SU-DHL-6 (cell line): ENCODE data around the gene CTAG2.
"Not testable (repeated sequence)": the region's sequence is repeated elsewhere in the genome, so short reads cannot be mapped to it uniquely, and the experiment has no call there.

Source experiments
- H2AFZ ChIP-seq: fragments of 200-600 bp; sonication (generic); 2 replicates; pipeline ENCODE4 v1.6.1; 2014; ENCODE audit warnings: low read depth, mild to moderate bottlenecking, moderate library complexity, mixed read lengths, antibody characterized with exemption, low read length; ENCODE audit not compliant: severe bottlenecking
- H3F3A ChIP-seq: fragments of 200-600 bp; shearing (Covaris generic); 2 replicates; pipeline ENCODE4 v1.6.0; 2016; ENCODE audit warnings: antibody characterized with exemption, mild to moderate bottlenecking; ENCODE audit not compliant: insufficient read depth
- H3K27ac ChIP-seq: fragments of 200-600 bp; sonication (generic); 2 replicates; pipeline ENCODE4 v1.5.1; 2016; ENCODE audit warnings: low read depth, mild to moderate bottlenecking, low read length, moderate library complexity, mixed read lengths
- H3K27me3 ChIP-seq: fragments of 200-600 bp; sonication (generic), shearing (Covaris generic); 2 replicates; pipeline ENCODE4 v1.6.0; 2014; ENCODE audit warnings: mild to moderate bottlenecking, low read length
- H3K36me3 ChIP-seq: fragments of 200-600 bp; sonication (generic); 2 replicates; pipeline ENCODE4 v1.6.1; 2014; ENCODE audit warnings: mild to moderate bottlenecking, low read length, mixed read lengths
- H3K4me2 ChIP-seq: fragments of 300-600, 200-600 bp; shearing (Covaris generic), sonication (generic); 2 replicates; pipeline ENCODE4 v1.6.0; 2014; ENCODE audit warnings: low read length, low read depth, mild to moderate bottlenecking; ENCODE audit not compliant: poor library complexity, severe bottlenecking
- H3K4me3 ChIP-seq: fragments of 200-600 bp; sonication (generic); 2 replicates; pipeline ENCODE4 v1.5.1; 2014; ENCODE audit warnings: antibody characterized with exemption, low read length, mild to moderate bottlenecking, mixed read lengths; ENCODE audit not compliant: insufficient read depth, poor library complexity, severe bottlenecking
- H3K79me2 ChIP-seq: fragments of 200-600 bp; sonication (generic); 2 replicates; pipeline ENCODE4 v1.6.1; 2014; ENCODE audit warnings: mild to moderate bottlenecking, low read length, moderate library complexity; ENCODE audit not compliant: insufficient read depth
- H3K9ac ChIP-seq: fragments of 200-600 bp; sonication (generic); 2 replicates; pipeline ENCODE4 v1.7.0; 2014; ENCODE audit warnings: mild to moderate bottlenecking, low read length
- H3K9me2 ChIP-seq: fragments of 200-600 bp; sonication (generic); replicated peaks from 2 replicates; pipeline ENCODE4 v1.6.1; 2014; ENCODE audit warnings: low read length; ENCODE audit not compliant: insufficient read depth
- H3K9me3 ChIP-seq: fragments of 200-600 bp; sonication (generic); 2 replicates; pipeline ENCODE4 v1.6.1; 2014; ENCODE audit warnings: low read length, mixed read lengths; ENCODE audit not compliant: insufficient read depth
- H4K20me1 ChIP-seq: fragments of 200-600 bp; sonication (generic); 2 replicates; pipeline ENCODE4 v1.6.1; 2014; ENCODE audit warnings: low read depth, mild to moderate bottlenecking, antibody characterized with exemption, low read length, moderate library complexity, mixed read lengths
- CTCF ChIP-seq: fragments of 200-600 bp; sonication (generic); IDR thresholded peaks from one replicate; pipeline ENCODE4 v1.5.1; 2017; ENCODE audit warnings: antibody characterized with exemption, mild to moderate bottlenecking, low read length, moderate library complexity; ENCODE audit not compliant: insufficient read depth, poor library complexity, severe bottlenecking
- EZH2phosphoT487 ChIP-seq: fragments of 200-600 bp; sonication (generic), shearing (Covaris generic); conservative IDR thresholded peaks from 2 replicates; pipeline ENCODE4 v1.6.1; 2018; ENCODE audit warnings: mild to moderate bottlenecking, antibody characterized with exemption, low read length, moderate library complexity, mixed read lengths

Gene CTAG2

GRCh38 chrX:154693394-154693793, 40.0 kb upstream of the CTAG2 start:
- no peaks in the 10 kb centered on the region for H3F3A ChIP-seq
- no peak overlapping the region for H3K4me3 ChIP-seq
- H3K4me2 ChIP-seq: no peak overlapping the region
- H2AFZ ChIP-seq: no peak overlapping the region
- H3K9me2 ChIP-seq: no peaks in the 10 kb centered on the region
- no peak overlapping the region for H3K27ac ChIP-seq
- H3K9me3 ChIP-seq: no peaks in the 10 kb centered on the region
- TF ChIP-seq EZH2phosphoT487 (no peak), CTCF (no peak)
- no peaks in the 10 kb centered on the region for H3K36me3 ChIP-seq
- H4K20me1 ChIP-seq: no peaks in the 10 kb centered on the region
- H3K9ac ChIP-seq: no peak overlapping the region
- H3K79me2 ChIP-seq: no peaks in the 10 kb centered on the region
- H3K27me3 ChIP-seq: no peaks in the 10 kb centered on the region

GRCh38 chrX:154690438-154690837, 37.1 kb upstream of the CTAG2 start:
- H3K4me2 ChIP-seq, H3K79me2 ChIP-seq, H3K9ac ChIP-seq, H3K9me3 ChIP-seq, H3K27me3 ChIP-seq, H2AFZ ChIP-seq, H3F3A ChIP-seq, H3K27ac ChIP-seq, H3K4me3 ChIP-seq, H4K20me1 ChIP-seq, H3K9me2 ChIP-seq, H3K36me3 ChIP-seq: not testable (repeated sequence)

GRCh38 chrX:154672084-154672483, 18.7 kb upstream of the CTAG2 start:
- not testable (repeated sequence) for H2AFZ ChIP-seq

GRCh38 chrX:154670848-154671247, 17.5 kb upstream of the CTAG2 start:
- H3K36me3 ChIP-seq: not testable (repeated sequence)

More at GRCh38 chrX:154672084-154672483, 18.7 kb upstream of the CTAG2 start:
- H4K20me1 ChIP-seq, H3K9me3 ChIP-seq, H3K36me3 ChIP-seq, H3K4me2 ChIP-seq, H3K27ac ChIP-seq, H3K27me3 ChIP-seq, H3K9ac ChIP-seq, H3K79me2 ChIP-seq, H3K9me2 ChIP-seq, H3F3A ChIP-seq, H3K4me3 ChIP-seq: not testable (repeated sequence)

GRCh38 chrX:154661899-154662298, 8.5 kb upstream of the CTAG2 start:
- no peaks in the 10 kb centered on the region for H4K20me1 ChIP-seq
- no peak overlapping the region for H3K27ac ChIP-seq
- H3K4me3 ChIP-seq: no peak overlapping the region
- no peaks in the 10 kb centered on the region for H3K36me3 ChIP-seq
- no peaks in the 10 kb centered on the region for H3K27me3 ChIP-seq
- H3K9me2 ChIP-seq: no peaks in the 10 kb centered on the region
- H3K4me2 ChIP-seq: no peak overlapping the region
- no peak overlapping the region for H2AFZ ChIP-seq
- H3K9ac ChIP-seq: no peak overlapping the region
- no peaks in the 10 kb centered on the region for H3K9me3 ChIP-seq
- no peak for TF ChIP-seq EZH2phosphoT487
- no peak for TF ChIP-seq CTCF
- no peaks in the 10 kb centered on the region for H3F3A ChIP-seq
- no peaks in the 10 kb centered on the region for H3K79me2 ChIP-seq

More at GRCh38 chrX:154670848-154671247, 17.5 kb upstream of the CTAG2 start:
- not testable (repeated sequence) for H3K9me3 ChIP-seq, H3K27me3 ChIP-seq, H3K4me2 ChIP-seq, H3F3A ChIP-seq, H3K9me2 ChIP-seq, H2AFZ ChIP-seq, H3K9ac ChIP-seq, H3K27ac ChIP-seq, H4K20me1 ChIP-seq, H3K4me3 ChIP-seq, H3K79me2 ChIP-seq
